Subcutaneous abdominal adipose tissue (tissue), 5 donors: Measurements from ENCODE around the gene ADM5.

ENCODE experiments used
- H3K27ac ChIP-seq: one replicate; pipeline ENCODE4 v1.7.0; 2013; ENCODE audit warnings: low read depth, mild to moderate bottlenecking, inconsistent platforms, low read length, moderate library complexity
- H3K27me3 ChIP-seq, 5 donors: one replicate each; pipeline ENCODE4 v1.7.0; 2013; ENCODE audit warnings: low read length in 5 of 5, inconsistent platforms in 1 of 5; ENCODE audit not compliant: control insufficient read depth in 5 of 5, insufficient read depth in 4 of 5
- H3K36me3 ChIP-seq, 5 donors: one replicate each; pipeline ENCODE4 v1.7.0; 2013; ENCODE audit warnings: low read length in 5 of 5; ENCODE audit not compliant: control insufficient read depth in 5 of 5, insufficient read depth in 5 of 5
- H3K4me1 ChIP-seq, 5 donors: one replicate each; pipeline ENCODE4 v1.7.0; 2013; ENCODE audit warnings: low read length in 5 of 5, mild to moderate bottlenecking in 3 of 5, moderate library complexity in 1 of 5; ENCODE audit not compliant: control insufficient read depth in 5 of 5, insufficient read depth in 5 of 5
- H3K4me3 ChIP-seq, 5 donors: one replicate each; pipeline ENCODE4 v1.7.0; 2013; ENCODE audit warnings: low read length in 5 of 5, low read depth in 1 of 5
- H3K9ac ChIP-seq, 5 donors: one replicate each; pipeline ENCODE4 v1.7.0; 2013; ENCODE audit warnings: low read length in 5 of 5, mild to moderate bottlenecking in 4 of 5, moderate library complexity in 3 of 5
- H3K9me3 ChIP-seq, 5 donors: one replicate each; pipeline ENCODE4 v1.7.0; 2013; ENCODE audit warnings: low read length in 5 of 5; ENCODE audit not compliant: control insufficient read depth in 5 of 5
- donor health status: healthy.
- donor health status: healthy.
- donor health status: healthy.
- donor health status: healthy.
- donor health status: healthy.

The ADM5 gene

DNA sequence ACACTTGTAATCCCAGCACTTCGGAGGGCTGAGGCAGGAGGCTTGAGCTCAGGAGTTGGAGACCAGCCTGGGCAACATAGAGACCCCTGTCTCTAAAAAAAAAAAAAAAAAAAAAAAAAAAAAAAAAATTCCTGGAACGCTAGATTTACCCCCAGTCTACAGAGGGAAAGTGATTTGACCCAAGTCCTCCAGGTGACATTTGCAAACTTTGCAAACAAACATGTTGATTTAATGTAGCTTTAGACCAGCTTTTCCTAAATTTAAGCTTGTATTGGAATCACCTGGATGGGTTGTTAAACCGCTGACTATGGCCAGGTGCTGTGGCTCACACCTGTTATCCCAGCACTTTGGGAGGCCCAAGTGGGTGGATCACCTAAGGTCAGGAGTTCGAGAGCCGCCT is 10.0 kb downstream of the ADM5 start:
- Histone ChIP-seq H3K4me3 (no peak overlapping the region), H3K9me3 (no peaks in the 10 kb centered on the region), H3K9ac (no peak overlapping the region), H3K27me3 (peaks cover 0 to 14% (median 5%) of the 10 kb centered on the region in 5 donors), H3K36me3 (no peaks in the 10 kb centered on the region), H3K4me1 (no peaks in the 10 kb centered on the region), H3K27ac (no peak overlapping the region)

DNA sequence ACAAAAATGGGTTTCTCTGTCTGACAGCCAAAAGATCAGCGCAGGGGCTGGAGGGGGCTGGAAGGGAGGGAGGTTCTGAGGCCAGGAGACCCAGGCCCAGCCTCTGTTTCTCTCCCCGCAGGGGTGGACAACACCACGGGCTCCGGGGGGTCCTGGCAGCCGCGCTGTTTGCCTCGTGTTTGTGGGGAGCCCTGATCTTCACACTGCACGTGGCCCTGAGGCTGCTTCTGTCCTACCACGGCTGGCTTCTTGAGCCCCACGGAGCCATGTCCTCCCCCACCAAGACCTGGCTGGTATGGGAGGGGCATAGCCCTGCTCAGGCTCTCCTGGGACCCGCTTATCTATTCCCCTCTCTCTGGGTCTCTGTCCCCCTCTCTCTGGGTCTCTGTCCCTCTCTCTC is 11.2 kb downstream of the ADM5 start:
- Histone ChIP-seq H3K4me3 (no peak overlapping the region), H3K27ac (no peak overlapping the region), H3K9ac (no peak overlapping the region), H3K4me1 (no peaks in the 10 kb centered on the region), H3K9me3 (no peaks in the 10 kb centered on the region), H3K36me3 (no peaks in the 10 kb centered on the region), H3K27me3 (peaks cover 0 to 18% (median 5%) of the 10 kb centered on the region in 5 donors)

GRCh38 chr19:49701271-49701786 is 11.9 kb downstream of the ADM5 start:
- Histone ChIP-seq H3K9me3 (no peaks in the 10 kb centered on the region), H3K27me3 (peaks cover 0 to 18% (median 5%) of the 10 kb centered on the region in 5 donors), H3K9ac (no peak overlapping the region), H3K4me3 (no peak overlapping the region), H3K4me1 (no peaks in the 10 kb centered on the region), H3K27ac (no peak overlapping the region), H3K36me3 (no peaks in the 10 kb centered on the region)

- Histone ChIP-seq H3K9ac (no peak overlapping the region), H3K9me3 (no peaks in the 10 kb centered on the region), H3K4me3 (no peak overlapping the region), H3K27ac (no peak overlapping the region), H3K27me3 (peaks cover 0 to 18% (median 5%) of the 10 kb centered on the region in 5 donors), H3K36me3 (no peaks in the 10 kb centered on the region), H3K4me1 (no peaks in the 10 kb centered on the region)
Observed at GRCh38 chr19:49704888-49705642, 15.7 kb downstream of the ADM5 start.

DNA sequence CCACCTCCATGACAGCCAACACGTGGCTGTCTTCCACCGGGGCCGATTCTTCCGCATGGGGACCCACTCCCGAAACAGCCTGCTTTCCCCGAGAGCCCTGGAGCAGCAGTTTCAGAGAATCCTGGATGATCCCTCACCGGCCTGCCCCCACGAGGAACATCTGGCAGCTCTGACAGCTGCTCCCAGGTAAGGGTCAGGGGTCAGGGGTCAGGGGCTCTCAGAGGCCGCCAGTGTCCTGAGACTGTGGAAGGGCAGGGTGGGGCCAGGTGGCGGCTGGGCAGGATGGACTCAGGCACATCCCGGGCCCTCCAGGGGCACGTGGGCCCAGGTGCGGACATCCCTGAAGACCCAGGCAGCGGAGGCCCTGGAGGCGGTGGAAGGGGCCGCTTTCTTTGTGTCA is 16.5 kb downstream of the ADM5 start:
- no peaks in the 10 kb centered on the region for H3K36me3 ChIP-seq
- H3K9ac ChIP-seq, result no peak overlapping the region

GRCh38 chr19:49710372-49710951 is 21.1 kb downstream of the ADM5 start:
- peaks cover 0 to 5% (median 0%) of the 10 kb centered on the region in 5 donors for H3K4me1 ChIP-seq
- no peaks in the 10 kb centered on the region for H3K9me3 ChIP-seq
- H3K27ac ChIP-seq, result no peak overlapping the region
- no peak overlapping the region for H3K4me3 ChIP-seq
- H3K27me3 ChIP-seq, result no peaks in the 10 kb centered on the region
- H3K36me3 ChIP-seq, result no peaks in the 10 kb centered on the region
- H3K9ac ChIP-seq, result no peak overlapping the region

More for the DNA sequence above, 16.5 kb downstream of the ADM5 start:
- Histone ChIP-seq H3K4me3 (no peak overlapping the region), H3K9me3 (no peaks in the 10 kb centered on the region), H3K27me3 (peaks cover 0 to 9% (median 3%) of the 10 kb centered on the region in 5 donors), H3K4me1 (no peaks in the 10 kb centered on the region), H3K27ac (no peak overlapping the region)

DNA sequence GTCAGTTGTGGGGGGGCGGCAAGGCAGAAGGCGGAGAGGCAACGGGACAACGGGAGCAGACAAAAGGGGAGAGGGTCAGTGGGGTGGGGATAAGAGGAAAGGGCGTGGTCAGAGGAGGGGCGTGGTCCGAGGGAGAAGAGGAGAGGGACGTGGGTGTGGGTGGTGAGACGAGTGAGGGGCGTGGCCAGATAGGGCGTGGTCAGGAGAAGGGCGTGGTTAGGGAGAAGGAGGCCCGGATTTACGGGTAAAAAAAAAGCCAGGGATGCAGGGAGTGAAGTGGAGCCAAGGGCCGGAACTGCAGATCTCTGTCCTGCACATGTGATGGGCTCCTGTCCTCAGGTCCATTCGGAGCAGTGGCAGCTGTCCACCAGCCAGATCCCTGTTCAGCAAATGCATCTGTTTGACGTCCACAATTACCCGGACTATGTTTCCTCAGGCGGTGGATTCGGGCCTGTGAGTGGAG is 23.0 kb downstream of the ADM5 start:
- Histone ChIP-seq H3K27me3 (no peaks in the 10 kb centered on the region), H3K36me3 (no peaks in the 10 kb centered on the region), H3K4me1 (peaks cover 0 to 7% (median 0%) of the 10 kb centered on the region in 5 donors), H3K27ac (no peak overlapping the region), H3K4me3 (no peak overlapping the region), H3K9ac (no peak overlapping the region), H3K9me3 (no peaks in the 10 kb centered on the region)

GRCh38 chr19:49713236-49713845 is 23.9 kb downstream of the ADM5 start:
- H3K27ac ChIP-seq, result no peak overlapping the region
- H3K9me3 ChIP-seq, result no peaks in the 10 kb centered on the region
- no peak overlapping the region for H3K9ac ChIP-seq
- H3K36me3 ChIP-seq, result no peaks in the 10 kb centered on the region
- H3K4me3 ChIP-seq, result no peak overlapping the region
- no peaks in the 10 kb centered on the region for H3K27me3 ChIP-seq
- peaks cover 0 to 16% (median 7%) of the 10 kb centered on the region in 5 donors for H3K4me1 ChIP-seq

DNA sequence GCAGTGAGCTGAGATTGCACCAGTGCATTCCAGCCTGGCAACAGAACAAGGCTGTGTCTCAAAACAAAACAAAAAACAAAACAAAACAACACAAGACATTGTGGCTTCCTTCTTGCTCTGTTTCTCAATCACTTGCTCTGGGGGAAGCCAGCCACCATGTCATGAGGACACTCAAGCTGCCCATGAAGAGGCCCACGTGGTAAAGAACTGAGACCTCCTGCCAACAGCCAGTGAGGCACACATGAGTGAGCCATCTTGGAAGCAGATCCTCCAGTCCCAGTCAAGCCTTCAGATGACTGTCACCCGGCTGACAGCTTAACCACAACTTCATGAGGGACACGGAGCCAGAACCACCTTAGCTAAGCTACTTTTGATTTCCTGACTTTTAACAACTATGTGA is 26.8 kb downstream of the ADM5 start:
- H3K27ac ChIP-seq, result no peak overlapping the region
- no peaks in the 10 kb centered on the region for H3K9me3 ChIP-seq
- peaks cover 0 to 4% (median 0%) of the 10 kb centered on the region in 5 donors for H3K36me3 ChIP-seq
- no peak overlapping the region for H3K4me3 ChIP-seq
- H3K27me3 ChIP-seq, result no peaks in the 10 kb centered on the region
- H3K4me1 ChIP-seq, result peaks cover 2 to 24% (median 15%) of the 10 kb centered on the region in 5 donors
- H3K9ac ChIP-seq, result no peak overlapping the region

DNA sequence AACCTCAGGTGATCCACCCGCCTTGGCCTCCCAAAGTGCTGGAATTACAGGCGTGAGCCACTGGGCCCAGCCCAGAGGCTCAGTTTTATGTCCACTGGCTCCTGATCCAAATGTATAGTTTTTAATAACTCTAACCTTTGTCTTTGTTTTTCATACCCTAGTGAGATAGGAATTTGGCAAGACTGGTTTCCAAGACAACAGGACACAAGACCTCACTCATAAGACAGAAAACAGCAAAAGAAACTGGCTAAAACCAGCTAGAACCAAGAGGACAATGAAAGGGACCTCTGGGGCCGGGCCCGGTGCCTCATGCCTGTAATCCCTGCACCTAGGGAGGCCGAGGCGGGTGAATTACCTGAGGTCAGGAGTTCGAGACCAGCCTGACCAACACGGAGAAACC is 29.1 kb downstream of the ADM5 start:
- peaks cover 0 to 4% (median 0%) of the 10 kb centered on the region in 5 donors for H3K36me3 ChIP-seq
- peak overlapping the region; percentile 81 to 96 (median 86) for H3K4me3 ChIP-seq
- H3K27me3 ChIP-seq, result no peaks in the 10 kb centered on the region
- peak overlapping the region; percentile 89 for H3K27ac ChIP-seq
- H3K4me1 ChIP-seq, result peaks cover 2 to 20% (median 15%) of the 10 kb centered on the region in 5 donors
- H3K9me3 ChIP-seq, result no peaks in the 10 kb centered on the region
- no peak overlapping the region for H3K9ac ChIP-seq
